ENCODE results near the gene CRY1. TPM values are rescaled to one million over a fixed set of nuclear protein-coding genes. Genes with fewer than 3 reads are reported as not detected.
"Not testable (repeated sequence)": the region's sequence is repeated elsewhere in the genome, so short reads cannot be mapped to it uniquely, and the experiment has no call there.

Gene CRY1
- polyA plus RNA-seq, 1 donor: 32.9 TPM

DNA sequence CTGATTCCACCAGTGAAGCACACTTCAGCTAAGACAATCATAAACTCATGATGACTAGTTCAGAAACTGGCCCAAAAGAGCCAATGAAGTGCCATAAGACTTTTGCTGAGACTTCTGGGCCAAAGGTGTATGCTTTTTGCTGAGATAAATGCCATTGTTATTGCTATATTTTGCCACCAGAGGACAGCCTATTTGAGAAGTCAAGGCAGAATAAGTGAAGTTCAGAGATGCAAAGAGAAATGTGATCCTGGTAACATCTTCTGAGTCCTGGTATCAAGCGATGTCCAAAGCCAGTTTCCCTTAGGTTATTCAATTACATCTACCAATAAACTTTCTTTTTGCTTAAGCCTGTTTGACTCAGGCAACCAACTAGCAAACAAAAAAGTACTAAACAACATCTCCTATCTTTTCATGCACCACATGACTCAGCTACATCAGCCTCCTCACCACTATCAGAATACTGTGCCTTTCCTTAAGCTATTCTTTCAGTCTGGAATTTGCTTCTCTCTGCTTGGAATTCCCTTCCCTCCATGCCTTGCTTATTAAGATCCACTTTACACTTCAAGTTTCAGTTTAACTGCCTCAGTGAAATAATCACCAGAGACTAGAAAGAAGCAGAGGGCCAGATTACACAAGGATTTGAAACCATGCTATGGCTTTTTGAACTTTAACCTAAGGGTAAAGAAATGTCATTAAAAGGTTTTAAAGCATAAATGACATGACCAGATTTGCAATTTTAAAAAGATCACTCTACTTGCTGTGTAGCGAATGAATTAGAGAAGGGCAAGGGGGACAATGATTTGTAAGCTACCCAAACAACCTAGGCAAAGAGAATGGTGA lies 14.0 kb downstream of the CRY1 start:
- DNase-seq: no peak

DNA sequence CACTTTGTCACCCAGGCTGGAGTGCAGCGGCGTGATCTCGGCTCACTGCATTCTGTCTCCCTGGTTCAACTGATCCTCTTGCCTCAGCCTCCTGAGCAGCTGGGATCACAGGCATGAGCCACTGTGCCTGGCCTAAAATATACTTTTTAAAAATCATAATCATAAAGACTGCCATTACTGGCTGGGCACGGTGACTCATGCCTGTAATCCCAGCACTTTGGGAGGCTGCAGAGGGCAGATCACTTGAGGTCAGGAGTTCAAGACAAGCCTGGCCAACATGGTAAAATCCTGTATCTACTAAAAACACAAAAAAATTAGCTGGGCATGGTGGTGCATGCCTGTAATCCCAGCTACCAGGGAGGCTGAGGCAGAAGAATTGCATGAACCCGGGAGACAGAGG lies 20.1 kb downstream of the CRY1 start:
- DNase-seq: not testable (repeated sequence)

DNA sequence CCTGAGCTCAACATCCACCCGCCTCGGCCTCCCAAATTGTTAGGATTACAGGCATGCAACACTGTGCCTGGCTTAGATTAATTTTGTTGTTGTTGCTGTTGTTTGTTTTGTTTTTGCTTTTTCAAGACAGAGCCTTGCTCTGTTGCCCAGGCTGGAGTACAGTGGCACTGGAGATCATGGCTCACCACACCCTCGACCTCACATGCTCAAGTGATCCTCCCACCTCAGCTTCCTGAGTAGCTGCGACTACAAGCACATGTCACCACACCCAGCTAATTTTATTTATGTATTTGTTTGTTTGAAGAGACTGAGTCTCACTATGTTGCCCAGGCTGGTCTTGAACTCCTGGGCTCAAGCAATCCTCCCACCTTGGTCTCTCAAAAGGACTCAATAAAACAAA lies 26.7 kb downstream of the CRY1 start:
- DNase-seq: no peak

DNA sequence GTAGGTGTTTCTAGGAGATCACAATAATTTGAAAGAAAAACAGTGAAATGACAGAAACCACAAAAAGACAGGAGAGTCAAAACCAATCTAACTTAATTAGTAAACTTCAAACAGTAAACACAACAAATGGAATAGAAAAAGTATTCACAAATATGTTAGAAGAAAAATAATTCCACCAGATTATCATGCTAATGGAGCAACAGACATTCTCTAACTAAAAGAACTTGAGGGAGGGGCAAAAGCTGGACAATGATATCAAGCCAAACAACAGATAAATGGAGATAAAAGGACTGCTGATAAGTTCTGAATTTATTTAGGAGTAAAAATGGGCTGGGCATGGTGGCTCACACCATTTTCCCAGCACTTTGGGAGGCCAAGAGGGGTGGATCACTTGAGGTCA lies 28.7 kb downstream of the CRY1 start:
- no peak for DNase-seq

DNA sequence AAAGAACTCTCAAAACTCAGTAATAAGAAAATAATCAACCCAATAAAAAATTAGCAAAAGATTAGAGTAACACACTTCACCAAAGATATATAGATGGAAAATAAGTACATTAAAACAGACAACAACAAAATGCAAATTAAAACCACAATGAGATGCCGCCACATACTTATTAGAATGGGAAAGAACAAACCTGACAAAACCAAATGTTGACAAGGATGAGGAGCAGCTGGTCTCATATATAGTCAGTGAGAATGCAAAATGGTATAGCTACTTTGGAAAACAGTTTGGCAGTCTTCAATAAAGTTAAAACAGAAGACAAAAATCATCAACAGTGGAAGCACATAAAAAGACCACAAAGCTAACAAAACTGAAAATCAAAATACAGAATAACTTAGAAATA lies 29.1 kb downstream of the CRY1 start:
- DNase-seq: no peak

DNA sequence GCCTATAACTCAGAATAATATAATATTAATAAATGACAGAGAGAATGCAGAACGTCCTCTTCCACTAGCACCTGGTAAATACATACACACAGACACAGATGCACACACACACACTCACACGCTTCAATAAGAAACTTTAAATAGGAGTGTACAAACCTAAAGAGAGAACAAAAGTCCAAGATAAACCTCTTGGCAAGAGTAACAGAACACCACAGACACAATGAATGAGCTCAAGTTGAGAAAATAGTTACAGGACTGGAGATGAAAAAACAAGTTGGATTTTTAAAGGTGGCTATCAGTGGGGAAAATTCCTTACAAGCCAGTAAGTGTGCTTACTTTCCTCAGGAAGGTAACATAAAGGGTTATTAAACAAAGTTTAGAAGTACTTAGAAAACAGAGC lies 35.2 kb downstream of the CRY1 start:
- DNase-seq: no peak

DNA sequence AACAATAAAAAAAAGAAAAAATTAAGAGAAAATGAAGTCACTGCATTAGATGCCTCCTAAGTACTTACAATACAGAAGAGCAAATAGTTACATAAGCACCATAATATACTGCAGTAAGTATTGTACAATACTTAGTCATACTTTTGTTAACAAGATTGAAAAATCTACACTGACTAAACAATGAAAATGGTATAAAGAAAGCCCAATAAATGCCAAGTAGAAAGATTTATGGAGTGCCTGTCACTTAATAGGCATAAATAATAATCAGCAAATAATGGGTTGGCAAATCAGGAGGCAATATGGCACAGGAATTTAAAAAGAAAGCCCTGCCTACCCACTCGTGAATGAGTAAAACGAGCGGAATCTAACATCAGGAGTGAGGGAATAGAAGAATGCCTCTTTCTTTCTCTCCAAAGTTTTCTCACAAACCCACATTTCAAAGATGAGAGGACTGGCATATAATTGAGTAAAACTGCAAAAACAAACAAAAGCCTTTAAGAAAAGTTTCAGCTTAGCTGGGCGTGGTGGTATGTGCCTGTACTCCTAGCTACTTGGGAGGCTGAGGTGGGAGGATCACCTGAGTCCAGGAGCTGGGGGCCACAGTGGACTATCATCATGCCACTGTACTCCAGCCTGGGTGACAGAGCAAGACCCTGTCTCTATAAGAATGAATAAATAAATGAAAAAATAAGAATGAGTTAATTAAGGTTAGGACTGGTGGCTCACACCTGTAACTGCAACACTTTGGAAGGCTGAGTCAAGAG lies 36.1 kb downstream of the CRY1 start:
- DNase-seq: no peak

DNA sequence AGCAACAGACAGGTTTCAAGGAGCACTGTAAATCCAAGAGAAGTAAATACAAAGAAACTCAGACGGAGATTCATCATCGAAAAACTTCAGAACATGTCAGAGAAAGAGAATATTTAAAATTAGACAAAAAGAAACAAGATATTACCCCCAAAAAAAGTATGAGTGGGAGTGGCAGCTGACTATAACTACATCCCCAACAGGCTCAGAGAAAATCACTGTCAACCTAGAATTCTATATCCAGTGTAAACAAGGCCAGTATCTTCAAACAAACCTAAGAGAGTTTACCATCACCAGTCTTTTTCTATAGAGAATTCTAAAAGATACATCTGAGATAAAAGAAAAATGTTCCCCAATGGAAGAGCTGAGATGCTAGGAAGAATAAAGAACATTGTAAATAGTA lies 39.6 kb downstream of the CRY1 start:
- no peak for DNase-seq

DNA sequence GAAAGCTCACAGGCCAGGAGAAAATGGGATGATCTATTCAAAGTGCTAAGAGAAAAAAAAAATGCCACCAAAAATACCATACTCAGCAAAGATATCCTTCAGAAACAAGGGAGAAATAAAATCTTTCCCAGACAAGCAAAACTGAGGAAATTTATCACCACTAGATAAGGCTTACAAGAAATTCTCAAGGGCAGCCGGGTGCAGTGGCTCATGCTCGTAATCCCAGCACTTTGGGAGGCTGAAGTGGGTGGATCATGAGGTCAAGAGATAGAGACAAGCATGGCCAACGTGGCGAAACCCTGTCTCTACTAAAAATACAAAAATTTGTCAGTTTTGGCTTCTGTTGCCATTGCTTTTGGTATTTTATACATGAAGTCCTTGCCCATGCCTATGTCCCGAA lies 48.2 kb downstream of the CRY1 start:
- DNase-seq: no peak

DNA sequence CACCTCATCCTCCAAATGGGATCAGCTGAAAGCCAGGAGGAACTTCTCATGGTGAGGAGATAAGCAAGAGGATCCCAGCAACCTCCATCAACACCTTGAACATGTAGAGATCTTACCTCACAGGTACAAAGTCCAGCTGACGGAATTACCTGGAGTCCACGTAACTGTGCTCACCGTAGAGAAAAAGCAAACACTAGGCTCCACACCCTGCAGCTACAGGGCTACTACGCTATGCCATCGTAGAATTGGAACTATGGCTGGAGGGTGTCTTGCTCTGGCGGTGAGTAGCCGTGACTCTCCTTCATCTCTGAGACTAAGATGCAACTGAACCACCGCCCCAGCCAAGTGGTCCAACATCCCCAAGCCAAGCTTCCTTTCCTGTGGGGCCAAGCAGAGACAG lies 50.5 kb downstream of the CRY1 start:
- DNase-seq: no peak

DNA sequence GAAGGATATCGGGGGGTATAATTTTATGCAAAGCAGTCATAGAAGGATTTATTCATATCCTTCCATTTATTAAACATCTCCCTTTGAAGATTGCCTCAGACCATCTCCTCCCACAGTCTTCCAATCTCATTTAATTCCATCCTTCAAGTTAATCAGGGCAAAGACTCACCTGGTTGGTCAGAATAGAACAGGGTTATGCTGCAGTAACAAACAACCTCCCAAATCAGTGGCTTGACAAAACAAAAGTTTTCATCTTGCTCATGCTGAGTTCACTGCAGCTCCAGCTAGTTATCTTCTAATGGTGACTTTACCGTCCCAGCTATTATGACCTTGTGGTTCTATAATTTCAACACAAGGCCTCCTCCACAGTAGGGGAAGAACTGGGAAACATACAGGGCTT lies 57.6 kb downstream of the CRY1 start:
- DNase-seq: no peak

DNA sequence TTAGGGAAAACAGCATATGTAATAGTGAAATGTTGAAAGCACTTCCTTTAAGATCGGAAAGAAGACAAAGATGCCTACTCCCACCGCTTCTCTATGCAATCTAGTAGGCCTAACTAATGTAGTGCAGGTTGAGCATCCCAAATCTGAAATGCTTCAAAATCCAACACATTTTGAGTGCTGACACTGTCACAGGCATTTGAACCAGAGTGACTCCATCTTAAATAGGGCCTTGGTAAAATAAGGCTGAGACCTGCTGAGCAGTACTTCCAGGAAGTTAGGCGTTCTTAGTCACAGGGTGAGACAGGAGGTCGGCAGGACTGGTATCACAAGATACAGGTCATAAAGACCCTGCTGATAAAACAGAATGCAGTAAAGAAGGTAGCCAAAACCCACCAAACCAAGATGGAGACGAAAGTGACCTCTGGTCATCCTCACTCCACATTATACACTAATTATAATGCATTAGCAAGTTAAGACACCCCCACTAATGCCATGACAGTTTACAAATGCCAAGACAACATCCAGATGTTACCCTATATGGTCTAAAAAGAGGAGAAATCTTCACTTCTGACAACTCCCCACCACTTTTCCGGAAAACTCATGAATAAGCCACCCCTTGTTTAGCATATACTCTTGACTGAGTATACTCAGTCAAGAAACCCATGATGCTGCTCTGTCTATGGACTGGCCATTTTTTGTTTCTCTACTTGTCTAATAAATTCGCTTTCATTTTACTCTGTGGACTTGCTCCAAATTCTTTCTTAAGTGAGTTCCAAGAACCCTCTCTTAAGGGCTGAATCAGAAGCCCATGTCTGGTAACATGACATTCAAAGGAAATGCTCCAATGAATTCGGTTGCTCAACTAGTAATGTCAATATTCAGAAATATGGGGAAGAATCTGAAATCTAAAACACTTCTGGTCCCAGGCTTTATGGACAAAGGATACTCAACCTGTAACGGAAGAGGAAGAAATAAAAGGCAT lies 59.3 kb downstream of the CRY1 start:
- DNase-seq: no peak

DNA sequence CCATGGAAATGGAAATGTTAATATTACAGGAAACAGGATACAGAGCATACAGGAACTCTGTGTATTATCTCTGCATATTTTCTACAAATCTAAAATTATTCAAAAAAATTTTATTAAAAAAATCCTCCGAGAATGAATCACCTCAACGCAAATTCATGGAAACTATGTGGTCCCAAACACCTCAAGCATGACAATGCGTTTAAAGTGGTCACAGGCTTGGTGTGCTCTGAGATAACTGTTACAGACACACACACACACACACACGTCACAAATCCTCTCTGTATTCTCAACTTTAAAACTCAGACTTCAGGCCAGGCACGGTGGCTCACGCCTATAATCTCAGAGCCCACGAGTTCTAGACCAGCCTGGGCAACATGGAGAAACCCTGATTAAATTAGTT lies 61.1 kb downstream of the CRY1 start:
- DNase-seq: no peak

DNA sequence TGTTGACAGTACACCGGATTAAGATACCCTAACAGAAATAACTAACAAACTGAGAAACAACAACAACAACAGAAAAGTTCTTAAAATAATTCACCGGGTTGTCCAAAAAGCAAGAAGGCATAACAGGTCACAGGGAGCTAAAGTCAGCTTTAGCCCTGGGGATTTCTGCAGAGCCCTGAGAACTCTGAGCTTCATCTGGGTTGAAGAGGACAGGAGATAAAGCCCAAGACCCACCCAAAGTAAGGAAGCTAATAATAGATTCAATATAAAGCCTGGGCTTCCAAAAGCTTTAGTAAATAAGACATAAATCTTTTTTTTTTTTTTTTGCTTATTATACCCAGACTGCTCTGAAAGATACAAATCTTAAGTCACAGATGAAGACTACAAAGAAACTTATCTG lies 62.3 kb downstream of the CRY1 start:
- no peak for DNase-seq

DNA sequence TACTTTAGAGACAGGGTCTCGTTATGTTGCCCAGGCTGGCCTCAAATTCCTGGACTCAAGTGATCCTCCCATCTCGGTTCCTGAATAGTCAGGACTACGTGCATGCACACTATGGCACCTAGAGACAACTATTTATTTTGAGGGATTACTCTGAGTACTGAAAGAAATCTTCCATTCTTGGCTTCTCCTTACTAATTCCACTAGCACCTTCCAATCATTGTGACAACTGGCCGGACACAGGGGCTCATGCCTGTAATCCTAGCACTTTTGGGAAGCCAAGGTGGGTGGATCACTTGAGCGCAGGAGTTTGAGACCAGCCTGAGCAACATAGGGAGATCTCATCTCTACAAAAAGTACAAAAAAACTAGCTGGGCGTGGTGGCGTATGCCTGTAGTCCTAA lies 64.3 kb downstream of the CRY1 start:
- no peak for DNase-seq

DNA sequence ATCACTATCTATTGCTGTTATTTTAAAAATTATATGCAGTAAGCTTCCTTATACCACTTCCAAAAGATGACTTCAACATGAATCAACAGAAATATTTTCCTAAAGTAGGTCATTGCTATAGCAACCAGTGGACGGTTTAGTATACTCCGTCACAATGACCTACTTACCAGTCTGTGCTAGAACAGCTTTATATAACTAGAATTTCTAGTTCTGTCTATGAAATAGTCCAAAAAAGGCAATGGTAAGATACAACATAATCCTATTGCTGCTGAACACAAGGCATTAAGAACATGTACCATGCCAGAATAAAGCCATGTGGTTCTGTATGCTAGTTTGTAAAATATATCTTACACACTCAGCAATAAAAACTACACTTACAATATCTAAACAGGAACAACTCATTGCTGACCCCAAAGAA lies 65.7 kb downstream of the CRY1 start:
- DNase-seq: peak; percentile 63

DNA sequence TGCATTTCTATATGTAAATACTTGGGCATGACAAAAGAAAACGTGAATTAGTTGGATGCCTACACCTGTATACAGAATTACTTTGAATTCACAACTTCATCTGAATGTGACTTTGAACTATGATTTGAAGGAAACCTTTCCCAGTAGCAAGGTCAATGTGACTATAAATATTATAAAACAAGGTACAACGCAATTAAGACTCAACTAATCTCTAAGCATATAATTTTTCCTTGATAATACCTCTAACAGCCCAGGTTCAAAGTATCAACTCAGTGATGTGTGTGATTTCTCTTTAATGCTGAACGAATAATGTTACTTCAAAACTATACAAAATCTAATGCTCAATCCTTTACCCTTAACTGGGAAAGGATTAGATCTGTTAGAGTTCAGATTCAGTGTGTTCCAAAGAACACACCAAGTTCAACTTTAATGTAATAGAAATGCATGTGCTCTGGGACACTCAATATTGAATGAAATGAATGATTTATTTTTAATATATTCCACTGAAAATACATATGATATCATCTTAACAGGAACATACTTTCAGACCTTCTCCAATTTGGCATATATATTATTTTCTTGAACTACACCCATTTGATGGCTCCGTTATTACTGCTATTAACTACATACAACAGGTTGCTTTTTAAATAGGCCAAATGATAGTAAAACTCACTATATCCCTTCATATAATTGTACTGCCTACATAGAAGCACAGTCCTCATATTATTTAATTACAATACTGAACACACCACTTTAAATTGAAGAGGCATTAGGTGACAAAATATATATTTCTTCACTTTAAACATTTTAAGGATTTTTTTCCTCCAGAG lies 66.3 kb downstream of the CRY1 start:
- no peak for DNase-seq

DNA sequence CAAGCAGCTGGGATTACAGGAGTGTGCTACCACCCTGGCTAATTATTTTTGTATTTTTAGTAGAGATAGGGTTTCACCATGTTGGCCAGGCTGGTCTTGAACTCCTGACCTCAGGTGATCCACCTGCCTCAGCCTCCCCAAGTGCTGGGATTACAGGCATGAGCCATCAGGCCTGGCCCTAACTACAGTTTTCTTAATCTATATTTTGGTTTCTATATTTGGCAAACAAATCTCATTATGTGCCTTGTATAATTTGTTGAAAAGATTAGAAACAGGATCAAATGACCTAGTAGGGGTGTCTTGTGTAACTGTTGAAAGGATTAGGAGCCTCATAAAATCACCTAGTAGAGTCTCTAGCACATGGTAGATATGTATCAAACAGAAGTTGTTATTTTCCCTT lies 67.0 kb downstream of the CRY1 start:
- DNase-seq: not testable (repeated sequence)

DNA sequence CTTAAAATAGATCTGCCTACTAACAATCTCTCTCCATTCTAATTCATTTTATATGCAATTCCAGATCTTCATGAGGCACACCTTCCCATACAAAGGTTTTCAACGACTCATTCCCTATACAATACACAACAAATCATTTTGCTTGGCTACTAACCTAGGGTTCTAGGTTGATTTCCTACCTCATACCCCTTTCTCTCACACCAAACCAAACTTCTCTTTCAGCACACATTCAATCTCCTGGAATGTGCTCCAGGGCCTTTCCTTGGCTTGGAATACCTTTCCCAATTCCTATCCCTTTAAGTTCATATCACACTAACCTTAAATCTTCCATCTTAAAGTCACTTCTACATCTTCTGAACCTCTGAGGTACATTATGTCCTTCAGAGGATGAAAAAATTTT lies 67.7 kb downstream of the CRY1 start:
- no peak for DNase-seq

DNA sequence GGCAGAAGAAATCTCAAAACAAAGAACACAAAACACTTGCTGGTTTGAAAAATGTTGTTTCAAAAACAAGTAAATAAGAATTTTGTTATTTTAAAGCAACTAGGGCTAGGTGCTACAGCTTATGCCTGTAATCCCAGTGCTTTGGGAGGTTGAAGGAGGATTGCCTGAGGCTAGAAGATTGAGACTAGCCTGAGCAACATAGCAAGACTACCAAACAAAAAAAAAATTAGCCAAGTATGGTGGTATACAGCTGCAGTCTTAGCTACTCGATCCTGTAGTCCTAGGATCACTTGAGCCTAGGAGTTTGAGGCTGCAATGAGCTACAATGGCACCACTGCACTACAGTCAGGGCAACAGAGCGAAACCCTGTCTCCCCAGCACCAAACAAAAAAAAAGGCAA lies 73.8 kb downstream of the CRY1 start:
- no peak for DNase-seq

DNA sequence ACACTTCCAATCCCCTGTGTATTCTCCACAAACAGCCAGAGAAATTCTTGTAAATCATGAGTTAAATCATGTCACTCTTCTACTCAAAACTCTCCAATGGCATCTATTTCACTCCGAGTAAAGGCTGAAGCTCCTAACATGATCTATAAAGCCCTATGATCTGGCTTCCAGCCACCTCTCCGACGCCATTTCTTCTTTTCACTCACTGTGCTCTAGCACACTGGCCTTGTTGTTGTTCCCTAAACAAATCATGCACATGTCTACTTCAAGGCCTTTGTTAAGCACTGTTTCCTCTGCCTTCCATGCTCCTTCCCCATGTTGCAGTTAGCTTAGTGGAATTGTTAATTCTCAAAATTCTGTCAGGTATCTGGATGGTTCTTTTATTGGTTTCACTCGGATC lies 76.3 kb downstream of the CRY1 start:
- DNase-seq: no peak

DNA sequence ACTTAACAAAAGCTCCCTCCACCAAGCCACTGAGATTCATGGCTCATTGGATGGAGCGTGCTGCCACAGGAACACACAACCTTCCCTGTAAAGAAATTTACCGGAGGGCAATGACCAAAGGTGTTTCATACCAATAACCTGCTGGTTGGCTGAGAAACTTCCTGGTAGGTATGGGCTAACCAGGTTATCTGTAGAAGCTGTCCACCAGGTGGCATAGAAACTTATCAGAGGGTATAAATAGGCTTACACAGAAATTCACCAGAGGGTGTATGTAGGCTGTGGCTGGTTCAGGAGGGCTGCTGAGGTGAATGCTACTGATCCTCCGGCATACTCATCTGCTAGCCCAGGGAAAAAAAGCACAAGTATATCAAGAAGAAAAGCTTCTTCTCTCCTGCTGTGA lies 79.3 kb downstream of the CRY1 start:
- no peak for DNase-seq
